Muscle of arm (tissue), 12 donors: ENCODE measurements around the gene ETV2. TPM values are rescaled to one million over a fixed set of nuclear protein-coding genes. Genes with fewer than 3 reads are reported as not detected.
"Not testable (repeated sequence)": the region's sequence is repeated elsewhere in the genome, so short reads cannot be mapped to it uniquely, and the experiment has no call there.

Source experiments
- DNase-seq: peaks from one replicate; pipeline ENCODE4 v3.0.0-alpha.2; 2013
- polyA plus RNA-seq, 12 donors: library from polyadenylated mRNA; unstranded; fragments of 120-200 nt; gene quantifications; one replicate each; pipeline ENCODE4 v1.2.1, GENCODE V29; 2013; ENCODE audit not compliant: insufficient read length in 12 of 12

The ETV2 gene
- polyA plus RNA-seq, 12 donors = 1.2 to 4.3 (median 1.9) TPM; not detected in 2

DNA sequence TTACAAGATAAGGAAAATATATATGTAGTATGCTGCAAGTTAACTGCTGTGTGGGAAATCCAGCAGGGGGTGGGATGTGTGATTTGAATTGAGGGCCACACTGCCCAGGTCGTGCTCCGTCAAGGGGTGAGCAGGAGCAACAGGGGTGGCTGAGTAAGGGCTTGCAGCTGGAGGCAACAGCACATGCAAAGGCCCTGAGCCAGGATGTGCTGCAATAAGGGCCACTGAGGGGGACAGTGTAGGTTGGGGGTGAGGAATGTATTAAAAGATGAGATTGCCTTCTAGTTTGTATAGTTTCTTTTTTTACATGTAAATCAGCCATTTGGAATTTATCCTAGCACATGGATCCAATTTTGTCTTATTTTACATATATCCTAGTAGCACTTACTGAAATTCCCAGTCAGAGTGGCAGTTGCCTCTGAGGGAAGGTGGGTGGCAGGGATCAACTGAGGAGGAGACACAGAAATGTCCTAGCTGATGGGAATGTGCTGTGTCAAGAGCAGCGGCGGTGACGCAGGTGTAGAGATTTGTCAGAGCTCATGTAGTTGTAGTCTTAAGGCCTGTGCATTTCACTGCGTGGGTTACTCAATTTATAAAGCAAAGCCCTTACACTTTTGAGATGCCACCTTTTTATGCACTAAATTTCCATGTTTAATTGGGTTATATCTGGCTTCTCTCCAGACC, 18.1 kb upstream of the ETV2 start:
- no peak for DNase-seq

DNA sequence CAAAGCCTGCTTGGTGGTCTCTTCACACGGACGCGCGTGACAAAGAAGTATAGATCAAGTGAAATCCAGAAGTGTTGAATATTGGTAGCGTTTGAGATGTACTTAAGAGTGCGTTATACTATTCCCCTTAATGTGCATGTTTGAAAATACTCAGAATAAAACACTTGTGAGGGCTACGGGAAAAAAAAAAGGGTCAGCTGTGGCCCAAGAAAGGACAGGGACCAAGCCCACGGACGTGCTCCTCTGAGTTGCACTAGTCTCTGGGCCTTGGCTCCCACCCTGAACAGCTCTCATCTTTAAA, 13.3 kb upstream of the ETV2 start:
- no peak for DNase-seq

DNA sequence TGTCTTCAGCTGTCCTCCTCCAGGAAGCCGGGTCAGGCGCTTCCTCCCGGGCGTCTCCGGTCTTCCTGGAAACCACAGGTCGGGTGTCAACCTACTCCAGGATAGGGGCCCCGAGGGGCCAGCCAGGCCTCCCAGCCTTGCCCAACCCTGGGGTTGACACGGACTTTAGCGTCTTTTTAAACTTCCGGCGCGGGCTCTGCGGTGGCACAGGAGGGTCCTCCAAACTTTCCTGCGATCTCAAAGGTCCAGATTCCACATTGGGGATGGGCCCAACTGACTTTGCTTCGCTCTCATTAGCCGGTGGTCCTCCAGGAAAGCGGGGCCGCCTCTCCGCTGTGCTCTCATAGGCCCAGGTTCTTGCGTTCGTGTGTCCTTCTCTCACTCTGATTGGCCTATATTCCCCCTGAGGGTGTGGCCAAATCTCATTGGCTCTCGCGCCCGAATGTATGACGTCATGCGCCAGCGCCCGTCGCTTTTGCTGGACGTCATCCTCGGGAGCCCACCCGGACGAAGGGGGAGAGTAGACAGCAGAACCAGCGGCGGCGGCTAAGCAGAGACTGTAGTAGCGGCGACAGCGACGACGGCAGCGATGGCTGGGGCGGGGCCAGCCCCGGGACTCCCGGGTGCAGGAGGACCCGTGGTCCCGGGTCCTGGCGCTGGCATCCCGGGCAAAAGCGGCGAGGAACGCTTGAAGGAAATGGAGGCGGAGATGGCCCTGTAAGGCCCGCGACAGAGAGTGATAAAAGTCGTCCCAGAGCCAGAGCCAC, 12.8 kb upstream of the ETV2 start, which contains the start of gene RBM42:
RBM42 (plus strand) TSS at position 472 of the 767 bp plus-strand sequence; CDS start at position 590, 118 bp downstream.
- DNase-seq = peak; percentile 99

DNA sequence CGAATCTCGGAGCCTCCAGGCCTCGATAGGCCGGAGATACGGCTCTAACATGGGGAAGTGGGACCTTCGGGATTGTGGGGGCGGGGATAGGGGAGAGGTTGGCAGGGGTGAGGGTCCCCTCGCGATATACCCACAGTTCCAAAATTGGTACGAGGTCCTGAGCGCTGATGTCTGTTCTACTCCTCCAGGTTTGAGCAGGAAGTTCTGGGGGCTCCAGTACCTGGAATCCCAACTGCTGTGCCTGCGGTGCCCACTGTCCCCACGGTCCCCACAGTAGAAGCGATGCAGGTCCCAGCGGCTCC, 12.3 kb upstream of the ETV2 start:
- DNase-seq = no peak

DNA sequence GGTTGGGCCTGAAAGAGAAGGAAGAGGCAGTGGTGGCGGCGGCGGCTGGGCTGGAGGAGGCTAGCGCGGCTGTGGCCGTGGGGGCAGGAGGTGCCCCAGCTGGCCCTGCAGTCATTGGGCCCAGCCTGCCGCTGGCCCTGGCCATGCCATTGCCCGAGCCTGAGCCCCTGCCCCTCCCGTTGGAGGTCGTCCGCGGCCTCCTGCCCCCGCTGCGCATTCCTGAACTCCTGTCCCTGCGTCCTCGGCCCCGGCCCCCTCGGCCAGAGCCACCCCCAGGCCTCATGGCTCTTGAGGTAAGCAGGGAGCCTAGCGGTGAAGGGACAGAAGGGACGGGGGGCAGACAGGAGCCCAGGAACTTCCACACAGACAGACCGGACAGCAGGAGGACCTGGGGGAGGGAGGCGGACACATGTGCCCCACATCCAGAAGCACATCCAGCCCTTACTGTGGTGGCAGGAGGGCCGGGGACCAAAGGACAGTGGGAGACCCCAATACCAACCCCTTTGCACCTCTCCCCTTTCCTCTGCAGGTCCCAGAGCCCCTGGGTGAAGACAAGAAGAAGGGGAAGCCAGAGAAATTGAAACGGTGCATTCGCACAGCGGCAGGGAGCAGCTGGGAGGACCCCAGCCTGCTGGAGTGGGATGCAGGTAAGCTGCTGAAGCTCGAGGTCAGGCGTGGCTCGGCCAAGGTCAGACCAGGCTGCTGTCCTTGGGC, 7.7 kb upstream of the ETV2 start:
- DNase-seq = no peak

DNA sequence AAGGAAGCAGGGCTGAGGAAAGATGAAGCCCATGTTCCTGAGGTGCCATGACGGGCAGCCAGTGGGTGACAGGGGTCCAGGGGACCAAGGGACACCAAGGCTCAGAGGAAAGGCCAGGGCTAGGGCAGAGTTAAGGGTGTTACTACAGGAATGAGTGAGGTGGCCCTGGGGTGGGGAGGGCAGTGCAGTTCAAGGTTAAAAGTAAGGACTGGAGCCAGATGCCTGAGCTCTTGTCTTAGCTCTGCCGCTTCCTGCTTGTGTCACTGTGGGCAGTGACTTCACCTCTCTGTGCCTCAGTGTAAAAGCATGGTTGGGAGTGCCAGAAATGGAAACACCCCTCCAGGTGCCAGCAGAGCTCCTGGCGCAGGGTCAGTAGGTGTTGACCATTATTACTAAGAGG, 4.9 kb upstream of the ETV2 start:
- DNase-seq = no peak

DNA sequence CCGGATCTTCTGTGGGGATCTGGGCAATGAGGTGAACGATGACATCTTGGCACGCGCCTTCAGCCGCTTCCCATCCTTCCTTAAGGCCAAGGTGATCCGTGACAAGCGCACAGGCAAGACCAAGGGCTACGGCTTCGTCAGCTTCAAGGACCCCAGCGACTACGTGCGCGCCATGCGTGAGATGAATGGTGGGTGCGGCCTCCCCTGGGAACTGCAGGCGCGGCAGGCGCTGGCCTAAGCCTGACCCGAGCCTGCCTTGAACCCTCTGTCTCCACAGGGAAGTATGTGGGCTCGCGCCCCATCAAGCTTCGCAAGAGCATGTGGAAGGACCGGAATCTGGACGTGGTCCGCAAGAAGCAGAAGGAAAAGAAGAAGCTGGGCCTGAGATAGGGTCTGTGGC, 4.4 kb upstream of the ETV2 start:
- no peak for DNase-seq

DNA sequence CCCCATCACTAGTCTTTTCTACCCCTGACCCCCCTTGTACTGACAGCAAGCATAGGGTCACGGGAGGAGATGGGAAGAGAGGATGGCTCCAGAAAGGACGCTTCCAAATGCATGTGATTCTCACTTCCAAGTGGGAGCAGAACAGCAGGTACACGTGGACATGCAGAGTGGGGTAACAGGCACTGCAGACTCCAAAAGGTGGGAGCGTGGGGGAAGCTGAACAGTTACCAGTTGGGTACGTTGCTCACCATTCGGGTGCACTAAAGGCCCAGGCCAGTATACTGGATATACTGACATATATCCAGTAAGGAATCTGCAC, 2.3 kb upstream of the ETV2 start:
- DNase-seq = no peak

DNA sequence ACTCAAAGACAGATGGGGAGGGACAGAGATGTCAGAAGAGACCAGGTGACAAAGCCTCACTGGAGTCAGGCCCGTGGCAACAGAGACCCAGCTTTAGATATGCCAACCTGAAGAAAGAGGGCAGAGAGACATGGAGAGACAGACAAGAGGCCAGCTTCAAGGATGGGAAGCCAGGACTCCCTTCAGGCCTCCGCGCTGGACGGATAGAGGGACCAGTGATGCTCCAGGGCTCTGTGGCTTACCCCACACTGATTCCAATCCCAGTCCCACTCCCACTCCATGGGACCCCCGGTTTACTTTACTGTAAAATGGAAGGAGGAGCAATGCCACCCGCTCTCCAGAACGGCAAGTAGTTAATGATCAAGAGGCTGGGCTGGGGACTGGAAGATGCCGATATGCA, 1.7 kb upstream of the ETV2 start:
- no peak for DNase-seq

DNA sequence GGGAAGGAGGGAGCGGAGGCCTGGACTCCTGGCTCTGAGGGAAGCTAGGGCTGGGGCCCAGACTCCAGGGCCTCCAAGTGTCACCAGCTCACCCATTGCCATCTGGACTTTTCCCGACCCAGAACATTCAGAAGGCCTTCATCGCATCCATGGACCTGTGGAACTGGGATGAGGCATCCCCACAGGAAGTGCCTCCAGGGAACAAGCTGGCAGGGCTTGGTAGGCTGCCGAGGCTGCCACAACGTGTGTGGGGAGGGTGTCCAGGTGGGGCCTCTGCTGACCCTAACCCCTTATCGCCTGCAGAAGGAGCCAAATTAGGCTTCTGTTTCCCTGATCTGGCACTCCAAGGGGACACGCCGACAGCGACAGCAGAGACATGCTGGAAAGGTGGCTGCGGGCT, 767 bp downstream of the ETV2 start:
- DNase-seq = no peak

DNA sequence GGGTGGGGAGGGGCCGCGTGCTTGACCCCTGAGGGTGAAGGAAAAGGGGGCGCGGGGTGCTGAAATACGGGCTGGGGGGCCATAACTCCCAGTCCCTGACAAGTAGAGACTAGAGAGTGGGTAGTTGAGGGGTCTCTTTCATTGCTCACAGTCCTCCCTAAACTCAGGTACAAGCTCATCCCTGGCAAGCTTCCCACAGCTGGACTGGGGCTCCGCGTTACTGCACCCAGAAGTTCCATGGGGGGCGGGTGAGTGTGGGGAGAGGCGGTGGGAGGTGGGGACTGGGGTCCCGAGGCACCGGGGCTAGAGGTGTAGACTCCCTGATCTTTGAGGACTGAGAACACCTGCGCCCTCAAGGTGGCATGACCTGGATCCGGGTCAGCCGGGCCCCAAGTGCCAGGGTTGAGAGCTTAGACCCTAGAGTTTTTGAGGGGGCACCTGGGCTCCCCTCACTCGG, 1.3 kb downstream of the ETV2 start:
- DNase-seq = no peak

DNA sequence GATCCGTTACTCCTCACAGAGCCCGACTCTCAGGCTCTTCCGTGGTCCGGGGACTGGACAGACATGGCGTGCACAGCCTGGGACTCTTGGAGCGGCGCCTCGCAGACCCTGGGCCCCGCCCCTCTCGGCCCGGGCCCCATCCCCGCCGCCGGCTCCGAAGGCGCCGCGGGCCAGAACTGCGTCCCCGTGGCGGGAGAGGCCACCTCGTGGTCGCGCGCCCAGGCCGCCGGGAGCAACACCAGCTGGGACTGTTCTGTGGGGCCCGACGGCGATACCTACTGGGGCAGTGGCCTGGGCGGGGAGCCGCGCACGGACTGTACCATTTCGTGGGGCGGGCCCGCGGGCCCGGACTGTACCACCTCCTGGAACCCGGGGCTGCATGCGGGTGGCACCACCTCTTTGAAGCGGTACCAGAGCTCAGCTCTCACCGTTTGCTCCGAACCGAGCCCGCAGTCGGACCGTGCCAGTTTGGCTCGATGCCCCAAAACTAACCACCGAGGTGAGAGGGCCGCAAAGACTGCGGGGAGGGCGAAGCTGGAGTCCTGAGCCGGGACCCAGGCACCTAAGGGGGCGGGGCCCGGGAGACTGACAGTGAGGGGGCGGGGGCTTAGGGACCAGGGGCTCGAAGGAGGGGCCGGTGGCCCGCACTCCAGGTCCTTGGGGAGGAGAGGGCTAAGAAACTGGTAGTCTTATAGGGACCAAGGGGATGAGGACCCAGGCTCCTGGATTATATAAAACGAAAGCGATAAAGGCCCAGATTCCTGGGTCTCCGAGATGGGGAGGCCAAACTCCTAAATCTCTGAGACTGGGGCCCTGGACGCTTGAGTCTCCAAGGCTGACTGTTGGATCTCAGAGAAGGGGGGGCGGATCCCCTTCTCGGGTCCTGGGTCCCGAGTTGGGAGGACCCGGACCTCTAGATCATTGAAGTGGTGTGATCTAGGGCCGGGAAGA, 2.0 kb downstream of the ETV2 start:
- DNase-seq = peak; percentile 80

DNA sequence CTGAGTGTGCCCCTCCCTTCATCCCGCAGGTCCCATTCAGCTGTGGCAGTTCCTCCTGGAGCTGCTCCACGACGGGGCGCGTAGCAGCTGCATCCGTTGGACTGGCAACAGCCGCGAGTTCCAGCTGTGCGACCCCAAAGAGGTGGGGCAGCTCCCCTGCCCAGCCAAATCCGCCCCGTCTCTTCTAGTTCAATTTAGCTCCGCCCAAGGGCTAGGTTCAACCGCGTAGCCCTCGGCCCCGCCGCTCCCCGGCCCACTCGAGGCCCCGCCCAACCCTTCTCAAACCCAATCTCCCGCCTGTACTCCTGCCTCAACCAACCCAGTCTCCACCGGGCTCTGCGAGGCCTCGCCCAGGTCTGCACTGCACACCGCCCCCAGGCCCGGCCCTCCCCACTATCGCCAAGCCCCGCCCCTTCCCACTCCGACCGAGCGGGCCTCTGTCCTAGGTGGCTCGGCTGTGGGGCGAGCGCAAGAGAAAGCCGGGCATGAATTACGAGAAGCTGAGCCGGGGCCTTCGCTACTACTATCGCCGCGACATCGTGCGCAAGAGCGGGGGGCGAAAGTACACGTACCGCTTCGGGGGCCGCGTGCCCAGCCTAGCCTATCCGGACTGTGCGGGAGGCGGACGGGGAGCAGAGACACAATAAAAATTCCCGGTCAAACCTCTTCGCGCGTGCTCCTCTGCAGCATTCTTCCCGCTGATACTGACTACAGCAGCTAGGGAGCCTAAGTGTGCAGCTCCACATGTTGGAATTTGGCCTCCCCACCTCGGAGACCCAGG, 2.9 kb downstream of the ETV2 start:
- DNase-seq = peak; percentile 92

DNA sequence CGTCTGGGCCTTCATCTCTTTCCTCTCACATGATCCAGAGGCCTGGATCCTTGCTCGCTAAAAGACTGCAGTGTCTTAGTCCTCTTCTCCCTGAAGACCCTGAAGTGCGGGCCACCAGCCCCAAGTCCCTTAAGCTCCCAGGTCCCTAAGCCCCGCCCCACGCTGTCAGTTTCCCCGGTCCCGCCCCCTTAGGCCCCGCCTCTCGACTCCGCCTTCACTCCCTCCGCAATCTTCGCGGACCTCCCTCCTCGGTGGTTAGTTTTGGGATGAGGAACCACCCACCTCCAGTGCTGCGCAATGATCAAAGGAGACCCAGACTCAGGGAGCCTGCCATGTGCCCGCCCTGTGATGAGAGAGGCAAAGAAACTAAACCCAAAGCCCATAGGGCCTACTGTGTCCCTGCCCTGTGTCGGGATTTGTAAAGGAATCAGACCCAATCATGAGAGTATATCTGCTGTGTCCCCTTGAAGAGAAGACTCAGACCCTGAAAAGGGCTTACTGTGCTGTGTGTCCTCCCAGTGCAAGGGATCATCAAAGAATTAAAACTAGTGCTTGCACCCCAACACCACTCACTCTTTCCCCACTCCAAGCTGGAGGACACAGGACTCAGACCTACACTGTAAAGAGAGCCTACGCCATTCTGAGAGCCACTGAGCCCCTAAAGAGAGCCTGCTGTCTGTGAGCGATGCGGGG, 3.6 kb downstream of the ETV2 start:
- DNase-seq = peak; percentile 70

DNA sequence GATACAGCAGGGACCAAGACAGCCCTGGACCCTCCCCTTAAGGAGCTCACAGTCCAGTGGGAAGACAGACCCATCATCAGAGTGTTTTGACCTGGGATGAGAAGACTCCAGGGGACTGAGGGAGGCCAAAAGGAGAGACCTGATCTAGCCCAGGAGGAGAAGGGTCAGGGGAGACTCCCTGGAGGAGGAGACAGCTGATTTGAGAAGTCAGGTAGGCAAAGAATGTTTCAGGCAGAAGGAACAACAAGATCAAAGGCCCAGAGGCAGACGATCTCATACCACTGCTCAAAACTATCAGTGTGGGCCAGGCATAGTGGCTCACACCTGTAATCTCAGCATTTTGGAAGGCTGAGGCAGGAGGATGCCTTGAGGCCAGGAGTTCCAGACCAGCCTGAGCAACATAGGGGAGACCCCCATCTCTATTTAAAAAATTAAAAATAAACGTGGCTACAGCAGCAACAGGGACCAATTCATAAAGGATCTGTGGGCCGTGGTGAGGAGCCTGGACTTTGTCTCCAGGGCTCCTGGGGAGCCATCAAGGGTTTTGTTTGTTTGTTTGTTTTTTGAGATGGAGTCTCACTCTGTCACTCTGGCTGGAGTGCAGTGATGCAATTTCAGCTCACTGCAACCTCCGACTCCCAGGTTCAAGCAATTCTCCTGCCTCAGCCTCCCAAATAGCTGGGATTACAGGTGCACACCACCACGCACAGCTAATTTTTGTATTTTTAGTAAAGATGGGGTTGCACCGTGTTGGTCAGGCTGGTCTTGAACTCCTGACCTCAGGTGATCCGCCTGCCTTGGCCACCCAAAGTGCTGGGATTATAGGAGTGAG, 4.4 kb downstream of the ETV2 start:
- DNase-seq = no peak

DNA sequence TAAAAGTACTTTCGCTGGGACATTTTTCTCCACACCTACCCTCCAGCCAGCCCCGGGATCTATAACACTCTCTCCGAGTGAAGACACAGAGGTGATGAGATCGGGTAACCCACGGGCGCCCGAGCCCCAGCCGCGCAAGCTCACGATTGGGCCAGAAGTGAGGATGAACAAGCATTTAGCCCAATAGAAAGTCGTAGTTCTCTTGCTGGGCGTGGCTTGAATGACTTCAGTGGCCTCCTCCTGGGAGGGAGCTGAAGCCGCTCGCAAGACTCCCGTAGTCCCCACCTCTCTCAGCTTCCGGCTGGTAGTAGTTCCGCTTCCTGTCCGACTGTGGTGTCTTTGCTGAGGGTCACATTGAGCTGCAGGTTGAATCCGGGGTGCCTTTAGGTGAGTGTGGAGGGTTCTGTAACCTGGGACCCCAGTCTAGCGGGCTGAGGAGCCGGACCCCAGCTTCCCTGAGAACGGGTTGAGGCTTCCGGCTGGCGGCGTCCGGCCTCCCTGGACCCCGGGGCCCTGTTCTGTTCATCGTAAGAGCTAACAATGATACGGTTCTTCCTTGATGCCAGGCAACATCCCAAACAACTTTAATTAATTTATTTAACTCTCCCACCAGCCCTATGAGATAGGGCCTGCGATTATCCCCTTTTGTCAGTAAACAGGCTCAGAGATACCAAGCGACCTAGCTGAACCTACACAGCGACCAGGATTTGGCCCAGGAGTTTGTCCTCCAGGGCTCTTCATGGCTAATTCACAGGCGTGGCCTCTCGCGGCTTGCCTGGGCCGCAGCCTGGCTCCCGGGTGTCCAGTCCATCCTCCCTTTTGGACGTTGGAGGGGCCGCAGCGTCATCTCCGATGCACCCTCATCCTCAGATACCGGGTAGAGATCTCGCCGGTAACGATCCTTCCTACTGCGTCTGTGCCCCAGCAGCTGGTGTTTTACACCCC, 6.7 kb downstream of the ETV2 start, which contains the start of gene COX6B1:
COX6B1 (plus strand) TSS at position 307 of the 945 bp plus-strand sequence. CDS start 2,921 bp downstream, outside the sequence.
- peak; percentile 95 for DNase-seq

DNA sequence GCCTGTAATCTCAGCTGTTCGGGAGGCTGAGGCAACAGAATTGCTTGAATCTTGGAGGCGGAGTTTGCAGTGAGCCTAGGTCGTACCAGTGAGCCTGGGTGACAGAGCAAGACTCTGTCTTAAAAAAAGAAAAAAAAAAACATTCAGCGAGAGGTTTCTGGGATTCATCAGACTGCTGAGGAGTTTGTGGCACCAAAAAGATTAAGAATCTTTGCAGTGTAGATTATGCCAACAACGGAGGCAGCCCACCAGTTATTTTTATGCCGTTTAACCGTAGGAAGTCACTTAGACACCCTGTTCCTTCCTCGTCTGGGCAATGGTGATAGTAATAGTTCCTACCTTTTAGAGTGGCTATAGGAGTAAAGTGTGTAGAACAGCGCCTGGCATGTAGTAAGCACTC, 9.0 kb downstream of the ETV2 start:
- DNase-seq = no peak

DNA sequence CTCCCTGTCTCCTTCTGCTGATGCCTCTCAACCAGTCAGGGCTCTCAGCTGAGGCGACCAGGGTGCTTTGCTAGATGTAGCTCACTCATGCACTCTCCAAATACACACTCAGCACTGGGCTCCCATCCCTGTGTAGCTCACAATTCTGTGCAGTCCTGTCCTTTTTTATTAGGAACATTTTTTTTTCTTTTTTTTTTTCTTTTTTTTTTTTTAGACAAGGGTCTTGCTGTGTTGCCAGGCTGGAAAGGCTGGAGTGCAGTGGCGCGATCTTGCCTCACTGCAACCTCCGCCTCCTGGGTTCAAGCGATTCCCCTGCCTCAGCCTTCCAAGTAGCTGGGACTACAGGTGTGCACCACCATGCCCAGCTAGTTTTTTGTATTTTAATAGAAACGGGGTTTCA, 13.3 kb downstream of the ETV2 start:
- not testable (repeated sequence) for DNase-seq
